GM12878 (cell line): ENCODE results near the gene POU4F2. TPM values are rescaled to one million over a fixed set of nuclear protein-coding genes. Genes with fewer than 3 reads are reported as not detected.

Source experiments
- ATAC-seq: fragments of 200-7000 bp; cut with Tn5 transposase; 3 replicates; pipeline ENCODE4 v1.9.1; 2020; ENCODE audit warnings: mild to moderate bottlenecking, moderate library complexity
- BruUV-seq: library from RNA; stranded (reverse); fragments of 400-500 nt; replicated peaks from 2 replicates; lab custom pipeline; 2021; lab: Mats Ljungman, UMichigan
- CTCF ChIA-PET: fragments of 300-600 bp; sonication (Branson Sonifier 250); formaldehyde crosslinking; extraction: SDS; loops from one replicate; lab custom pipeline; 2021; ENCODE audit warnings: inconsistent platforms; lab: Yijun Ruan, JAX
- POLR2A ChIA-PET: fragments of 350-600 bp; formaldehyde crosslinking; extraction: SDS; loops from one replicate; lab custom pipeline; 2021; ENCODE audit warnings: inconsistent platforms; lab: Charles Lee
- RAD21 ChIA-PET: fragments of 300-600 bp; sonication (Branson Sonifier 250); formaldehyde crosslinking; loops from one replicate; lab custom pipeline; 2023; ENCODE audit warnings: antibody characterized with exemption; ENCODE audit not compliant: unreplicated experiment; lab: Charles Lee
- SMC1A ChIA-PET: fragments of 300-600 bp; sonication (Branson Sonifier 250); formaldehyde crosslinking; loops from one replicate; lab custom pipeline; 2023; ENCODE audit not compliant: unreplicated experiment, uncharacterized antibody; lab: Charles Lee
- DNase-seq: peaks from one replicate; pipeline ENCODE4 v3.0.0-alpha.2; 2011; ENCODE audit warnings: low read depth, low spot score
- FAIRE-seq: peaks from 3 replicates; lab custom pipeline; 2011; peaks lifted over from hg19 to GRCh38; lab: Jason Lieb, UNC
- H2AFZ ChIP-seq: 2 replicates; pipeline ENCODE4 v1.6.0; 2011; ENCODE audit warnings: low read depth, low read length, control low read depth; ENCODE audit not compliant: control insufficient read depth
- H3K27ac ChIP-seq: 2 replicates; pipeline ENCODE4 v1.5.1; 2011; ENCODE audit warnings: control low read depth; ENCODE audit not compliant: control insufficient read depth, insufficient read depth
- H3K27me3 ChIP-seq, 2 experiments: replicated peaks in 1 of 2; 2 replicates each; pipeline versions ENCODE4 v1.6.0 to v1.6.1; 2011; ENCODE audit warnings: low read length in 1 of 2; ENCODE audit not compliant: control insufficient read depth in 2 of 2, insufficient read depth in 2 of 2
- H3K36me3 ChIP-seq, 2 experiments: 2 replicates each; pipeline ENCODE4 v1.5.1; 2011; ENCODE audit warnings: low read length in 1 of 2; ENCODE audit not compliant: control insufficient read depth in 2 of 2, insufficient read depth in 2 of 2
- H3K4me1 ChIP-seq: 2 replicates; pipeline ENCODE4 v1.6.1; 2011; ENCODE audit warnings: mild to moderate bottlenecking, low read length, moderate library complexity, mixed read lengths; ENCODE audit not compliant: control insufficient read depth, insufficient read depth
- H3K4me2 ChIP-seq: 2 replicates; pipeline ENCODE4 v1.6.0; 2011; ENCODE audit warnings: control low read depth; ENCODE audit not compliant: control insufficient read depth, insufficient read depth
- H3K4me3 ChIP-seq: fragments of 200-600 bp; sonication (generic); 2 replicates; pipeline ENCODE4 v1.5.1; 2016
- H3K79me2 ChIP-seq: 2 replicates; pipeline ENCODE4 v1.6.0; 2011; ENCODE audit warnings: low read length; ENCODE audit not compliant: control insufficient read depth, insufficient read depth
- H3K9ac ChIP-seq: 2 replicates; pipeline ENCODE4 v1.8.0; 2011; ENCODE audit warnings: low read length, control low read depth, mixed read lengths; ENCODE audit not compliant: control insufficient read depth, insufficient read depth
- H3K9me3 ChIP-seq: replicated peaks from 3 replicates; pipeline ENCODE4 v1.5.1; 2011; ENCODE audit warnings: mild to moderate bottlenecking, low read length; ENCODE audit not compliant: control insufficient read depth, insufficient read depth
- H4K20me1 ChIP-seq: 2 replicates; pipeline ENCODE4 v1.6.0; 2011; ENCODE audit not compliant: control insufficient read depth, insufficient read depth
- BRCA1 ChIP-seq: IDR thresholded peaks from 2 replicates; pipeline ENCODE4 v1.6.1; 2011; ENCODE audit warnings: low read depth, low read length, improper control_type of control experiment
- CHD4 ChIP-seq: fragments of 200-600 bp; sonication (generic); IDR thresholded peaks from 2 replicates; pipeline ENCODE4 v1.6.1; 2016; ENCODE audit warnings: mild to moderate bottlenecking
- HDAC2 ChIP-seq: fragments of 200-600 bp; sonication (generic); IDR thresholded peaks from 2 replicates; pipeline ENCODE4 v1.6.1; 2017
- KDM1A ChIP-seq: fragments of 200-600 bp; sonication (generic); IDR thresholded peaks from 2 replicates; pipeline ENCODE4 v1.6.1; 2016; ENCODE audit warnings: borderline replicate concordance
- MYB ChIP-seq: fragments of 150-350 bp; IDR thresholded peaks from 2 replicates; pipeline ENCODE4 v1.6.1; 2014; ENCODE audit warnings: mild to moderate bottlenecking, low read depth, low read length, borderline replicate concordance
- NBN ChIP-seq: fragments of 450-650 bp; IDR thresholded peaks from 2 replicates; pipeline ENCODE4 v1.6.1; 2016
- NR2C1 ChIP-seq: fragments of 450-650 bp; IDR thresholded peaks from 2 replicates; pipeline ENCODE4 v1.6.1; 2017; ENCODE audit warnings: antibody characterized with exemption, mild to moderate bottlenecking, moderate library complexity
- SIN3A ChIP-seq: IDR thresholded peaks from 2 replicates; pipeline ENCODE4 v1.6.1; 2012; ENCODE audit warnings: low read depth, low read length, improper control_type of control experiment
- SP1 ChIP-seq: IDR thresholded peaks from one replicate; pipeline ENCODE4 v1.6.1; 2011; ENCODE audit warnings: low read depth, low read length
- SPI1 ChIP-seq: IDR thresholded peaks from 2 replicates; pipeline ENCODE4 v1.6.1; 2011; ENCODE audit warnings: low read depth, mild to moderate bottlenecking, low read length, moderate library complexity, borderline replicate concordance; ENCODE audit not compliant: insufficient read depth
- ZBED1 ChIP-seq: IDR thresholded peaks from 2 replicates; pipeline ENCODE4 v1.6.1; 2016; ENCODE audit warnings: borderline replicate concordance
- ZNF687 ChIP-seq: fragments of 450-650 bp; IDR thresholded peaks from 2 replicates; pipeline ENCODE4 v1.6.1; 2017; ENCODE audit warnings: mild to moderate bottlenecking, moderate library complexity
- ZZZ3 ChIP-seq: IDR thresholded peaks from 2 replicates; pipeline ENCODE4 v1.6.1; 2011; ENCODE audit warnings: low read depth; ENCODE audit not compliant: control insufficient read depth, insufficient read length
- WGBS: methylation state at CpG from one replicate; pipeline ENCODE4 v1.1.6; 2016; ENCODE audit warnings: low lambda C conversion rate; ENCODE audit not compliant: insufficient replicate concordance, insufficient coverage; ENCODE audit errors: missing lambda C conversion rate; 5-methylcytosine and 5-hydroxymethylcytosine counted together
- in situ Hi-C: fragments of 300-500 bp; cut with MboI; formaldehyde crosslinking; loops from 9 replicates; pipeline ENCODE4 v1.14.3; 2018; ENCODE audit warnings: mixed read lengths
- intact Hi-C: fragments of 100-400 bp; cut with micrococcal nuclease; formaldehyde crosslinking; loops from one replicate; pipeline ENCODE4 v1.14.2; 2022; ENCODE audit not compliant: unreplicated experiment
- polyA plus RNA-seq, 11 experiments: library from polyadenylated mRNA; depleted of rRNA in 4 of 11; unstranded in 6 of 11; stranded (reverse) in 5 of 11; fragments of >200 nt; fragmentation: Nextera tagmentation in 4 of 11; fragmentation: Illumina TruSeq in 1 of 11; extraction: Ambion mirVana in 4 of 11; extraction: Trizol in 1 of 11; gene quantifications; 1 replicate in 1 of 11; 2 replicates in 10 of 11; pipeline versions ENCODE4 v1.2.1 to v1.2.3, GENCODE V29; 2011 to 2016; ENCODE audit warnings: inconsistent platforms in 2 of 11, missing spikeins in 2 of 11, low read depth in 1 of 11
- total RNA-seq, 4 experiments: library from RNA; depleted of rRNA in 3 of 4; stranded (reverse); fragments of >200 nt in 3 of 4; fragmentation: Illumina TruSeq in 1 of 4; extraction: Trizol in 1 of 4; gene quantifications; 2 replicates each; pipeline versions ENCODE4 v1.2.1 to v1.2.3, GENCODE V29; 2013 to 2021
- TF ChIP-seq, protein P1 (sequence below): IDR thresholded peaks from 2 replicates; pipeline ENCODE4 v1.6.1; 2012; ENCODE audit warnings: low read depth, low read length, improper control_type of control experiment

POU4F2 gene
- total and polyA plus RNA-seq, 10 of the 15 experiments (the other 5 are each of a cell fraction or from before 2014, with no cell fraction given): 0.05 TPM; not detected in 9

DNA sequence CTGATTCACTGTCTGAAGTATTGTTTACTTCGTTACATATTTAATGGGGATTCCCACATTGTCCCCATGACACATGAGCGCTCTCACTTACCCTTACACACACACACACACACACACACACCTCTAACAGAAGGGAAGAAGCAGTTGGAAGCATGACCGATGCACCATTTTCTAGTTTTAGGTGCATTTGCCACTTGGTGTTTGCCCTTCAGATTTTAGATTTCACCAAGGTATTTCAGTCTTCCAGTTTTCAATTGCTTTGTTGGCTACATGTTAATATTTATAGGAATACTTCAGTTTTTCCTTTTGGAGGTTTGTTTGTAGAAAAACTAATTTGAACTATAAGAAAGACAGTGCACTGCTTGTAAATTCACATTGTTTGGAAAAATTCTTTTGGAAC is 3.1 kb downstream of the POU4F2 start:
- no TSS peak for BruUV-seq
- FAIRE-seq (no peak), DNase-seq (no peak), ATAC-seq (no peak)
- ChIA-PET POLR2A (no interaction called here), SMC1A (no interaction called here), CTCF (no interaction called here), RAD21 (no interaction called here)
- Histone ChIP-seq H3K4me1 (no peaks in the 10 kb centered on the region), H3K9ac (no peak overlapping the region), H3K79me2 (no peaks in the 10 kb centered on the region), H3K27ac (no peak overlapping the region), H3K4me3 (no peak overlapping the region), H3K9me3 (no peaks in the 10 kb centered on the region; the same call in 2 of the 3 replicates), H3K36me3 (no peaks in the 10 kb centered on the region), H4K20me1 (no peaks in the 10 kb centered on the region), H3K4me2 (no peak overlapping the region), H2AFZ (no peak overlapping the region), H3K27me3 (peaks cover 2 to 7% of the 10 kb centered on the region in 2 experiments; a peak in 2 of 4 replicates)
- intact Hi-C loops (no loop called here), in situ Hi-C loops (no loop called here)
- WGBS: 17% methylated on average over 3 of the region's 3 CpGs
- TF ChIP-seq ZNF687 (no peak), KDM1A (no peak), CHD4 (no peak), NR2C1 (no peak), SPI1 (no peak), SIN3A (no peak), MYB (no peak), ZZZ3 (no peak), NBN (no peak), SP1 (no peak), ZBED1 (no peak), HDAC2 (no peak), BRCA1 (no peak)
- TF ChIP-seq, protein P1, sequence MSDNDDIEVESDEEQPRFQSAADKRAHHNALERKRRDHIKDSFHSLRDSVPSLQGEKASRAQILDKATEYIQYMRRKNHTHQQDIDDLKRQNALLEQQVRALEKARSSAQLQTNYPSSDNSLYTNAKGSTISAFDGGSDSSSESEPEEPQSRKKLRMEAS: no peak
